Activated CD8-positive, alpha-beta memory T cell treated with anti-CD3 and anti-CD28 coated beads, Interleukin-2, amount 50 U/mL, for 48 hours (primary cell): Measurements from ENCODE around the gene CTNNA2.

Experiments
- DNase-seq: peaks from one replicate; pipeline ENCODE4 v3.0.0-alpha.2; 2020

Gene CTNNA2

DNA sequence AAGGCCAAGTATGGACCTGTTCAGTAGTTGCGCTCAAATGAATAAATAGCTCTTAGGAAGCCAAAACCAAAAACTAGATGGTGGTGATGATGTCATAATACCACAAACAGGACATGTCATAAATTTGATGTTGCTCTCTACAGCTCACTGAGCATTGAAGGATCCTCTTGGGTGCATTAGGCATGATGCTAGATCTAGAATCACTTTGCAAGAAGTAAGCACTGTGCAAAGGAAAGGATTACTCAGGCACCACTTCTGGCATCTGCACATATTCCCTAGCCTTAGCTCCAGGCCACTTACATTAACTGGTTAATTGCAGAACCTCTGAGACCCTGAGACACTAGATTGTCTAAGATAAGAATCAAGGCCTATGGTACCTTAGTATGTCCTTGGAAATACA is 733.7 kb downstream of the CTNNA2 start:
- DNase-seq: no peak

DNA sequence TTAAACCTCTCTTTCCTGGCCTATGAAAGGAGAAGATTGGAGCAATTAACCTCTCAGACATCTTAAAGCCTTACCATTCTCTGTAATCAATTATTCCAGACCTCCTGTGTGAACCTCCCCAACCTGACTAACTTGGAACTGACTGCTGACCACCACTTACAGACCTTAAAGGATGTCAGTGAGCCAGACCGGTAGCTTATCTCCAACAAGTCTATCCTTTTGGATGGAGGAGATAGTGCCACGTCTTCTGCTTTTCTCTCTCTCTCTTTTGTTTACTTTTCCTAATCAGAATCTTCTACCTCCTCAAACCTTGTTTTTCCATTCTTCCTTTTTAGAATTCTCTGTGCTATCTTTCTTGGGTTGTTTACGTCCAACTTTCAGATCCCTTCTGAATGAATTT is 734.5 kb downstream of the CTNNA2 start:
- DNase-seq: no peak

DNA sequence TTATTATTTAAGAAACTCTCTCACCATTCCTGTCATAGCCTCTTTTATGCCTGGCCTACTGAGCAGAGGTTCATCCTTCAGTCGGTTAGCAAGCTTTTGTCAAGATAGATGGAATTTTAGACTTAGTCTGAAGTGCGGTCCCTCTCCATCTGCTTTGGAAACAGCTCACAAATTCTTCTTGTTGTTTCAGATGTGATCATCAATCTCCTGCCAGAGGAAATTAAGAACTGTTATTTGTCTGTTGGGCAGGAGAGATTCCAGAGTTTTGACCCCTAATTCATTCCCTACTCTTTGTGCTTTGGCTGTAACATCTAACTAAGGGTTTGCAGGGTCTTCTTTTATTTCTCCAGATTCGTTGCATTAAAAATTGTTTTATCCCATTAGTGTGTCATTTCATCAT is 735.3 kb downstream of the CTNNA2 start:
- no peak for DNase-seq

DNA sequence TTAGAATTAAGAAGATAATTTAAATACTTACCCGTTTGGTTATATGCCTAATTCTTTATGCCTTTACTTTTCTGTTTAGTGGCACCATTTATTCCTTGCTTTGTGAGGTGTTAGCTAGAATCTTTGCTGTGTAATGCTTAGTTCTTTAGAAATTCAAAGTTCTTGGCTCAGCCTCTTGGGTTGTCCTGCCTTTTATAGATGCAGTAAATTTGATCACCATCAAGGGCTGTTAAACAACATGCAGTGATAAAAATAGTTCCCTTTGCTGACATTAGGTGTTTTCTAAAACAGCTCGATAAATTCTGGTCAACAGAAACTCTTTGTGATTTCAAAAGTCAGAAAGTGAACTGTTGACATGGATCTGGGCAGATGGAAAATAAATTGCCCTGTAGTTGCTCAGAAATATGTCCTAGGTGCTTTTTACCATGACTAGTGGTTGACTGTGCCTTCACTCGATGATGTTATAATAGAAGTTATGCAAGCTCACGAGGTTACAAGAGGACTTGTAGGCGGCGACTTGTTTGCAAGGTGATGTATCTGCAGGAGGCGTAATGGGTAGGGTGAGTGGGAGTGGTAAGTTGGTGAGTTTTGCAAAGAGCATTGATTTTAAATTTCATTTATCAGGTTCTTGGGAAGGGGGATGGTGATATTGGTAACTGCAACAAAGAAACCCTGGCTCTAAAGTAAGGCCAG is 739.6 kb downstream of the CTNNA2 start:
- no peak for DNase-seq

DNA sequence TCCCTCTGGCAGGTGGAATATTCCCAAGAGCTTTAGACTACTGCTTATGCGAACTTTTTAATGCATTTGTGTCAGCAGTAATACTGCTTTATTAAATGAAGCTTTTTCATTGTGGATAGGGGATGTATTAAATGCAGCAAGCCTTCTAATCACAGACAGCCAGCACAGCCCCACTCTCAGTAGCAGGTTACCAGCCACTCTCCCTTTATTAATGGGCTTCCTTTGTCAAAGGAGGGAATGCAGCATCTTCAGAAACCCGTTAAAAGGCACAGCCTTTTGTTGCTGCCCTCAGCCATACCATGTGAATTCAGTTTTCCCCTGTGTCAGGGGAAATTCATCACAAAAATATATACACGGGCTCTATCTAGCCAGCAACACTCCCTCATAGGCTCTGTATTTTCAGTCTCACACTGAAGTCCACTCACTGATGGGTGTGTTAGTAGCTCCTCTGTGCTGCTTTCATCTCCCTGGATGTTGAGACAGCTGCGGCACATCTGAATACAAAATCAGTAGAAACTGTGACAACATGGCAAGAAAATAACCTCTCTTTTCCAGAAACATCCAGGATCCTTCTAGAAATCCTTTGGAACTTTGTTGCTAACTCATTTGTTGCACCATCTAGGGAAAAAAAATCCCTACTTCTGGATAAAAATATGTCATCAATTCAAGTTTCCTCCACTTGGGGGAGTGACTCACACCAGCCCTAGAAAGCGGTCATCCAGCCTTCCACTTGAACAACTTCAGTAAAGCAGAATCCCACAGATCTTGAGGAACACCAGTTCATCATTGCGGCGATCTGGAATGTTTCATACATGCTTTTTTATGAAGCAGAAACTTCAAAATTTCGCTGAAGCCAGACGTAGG is 743.3 kb downstream of the CTNNA2 start:
- no peak for DNase-seq

DNA sequence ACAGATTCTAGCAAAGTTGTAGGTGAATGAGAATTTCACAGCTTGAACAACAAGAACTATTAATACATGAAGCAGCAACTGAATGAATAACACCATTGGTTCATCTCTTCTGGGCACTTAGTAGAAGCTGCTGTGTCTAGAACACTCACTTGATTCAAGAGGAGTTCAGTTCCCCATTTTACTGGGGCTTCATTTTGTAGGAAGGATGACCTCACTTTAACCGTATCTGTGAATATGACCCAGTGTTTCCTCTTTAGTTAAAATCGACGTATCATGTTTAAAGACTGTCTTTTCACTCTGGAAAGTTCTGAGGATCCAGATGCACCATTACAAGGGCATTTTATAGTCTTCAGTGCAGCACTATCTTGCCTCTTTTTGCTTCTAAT is 743.9 kb downstream of the CTNNA2 start:
- no peak for DNase-seq

DNA sequence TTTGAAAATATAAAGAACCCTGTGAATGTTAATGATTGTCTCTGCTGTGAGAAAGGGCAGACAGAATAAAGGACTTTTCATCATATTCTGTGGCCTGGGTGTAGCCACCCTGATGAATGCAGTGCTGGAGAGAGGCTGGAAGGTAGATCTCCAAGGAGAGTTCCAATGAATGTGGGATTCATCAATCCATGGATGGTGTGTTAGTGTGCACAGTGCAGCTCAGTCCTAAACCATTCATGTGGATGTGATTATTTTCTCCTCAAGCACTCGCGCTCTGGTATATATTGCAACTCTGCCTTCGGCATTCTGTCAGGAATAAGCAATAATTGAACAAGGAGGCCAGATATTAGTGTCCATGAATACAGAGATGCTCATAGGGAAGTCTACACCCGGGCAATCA is 744.6 kb downstream of the CTNNA2 start:
- DNase-seq: no peak

DNA sequence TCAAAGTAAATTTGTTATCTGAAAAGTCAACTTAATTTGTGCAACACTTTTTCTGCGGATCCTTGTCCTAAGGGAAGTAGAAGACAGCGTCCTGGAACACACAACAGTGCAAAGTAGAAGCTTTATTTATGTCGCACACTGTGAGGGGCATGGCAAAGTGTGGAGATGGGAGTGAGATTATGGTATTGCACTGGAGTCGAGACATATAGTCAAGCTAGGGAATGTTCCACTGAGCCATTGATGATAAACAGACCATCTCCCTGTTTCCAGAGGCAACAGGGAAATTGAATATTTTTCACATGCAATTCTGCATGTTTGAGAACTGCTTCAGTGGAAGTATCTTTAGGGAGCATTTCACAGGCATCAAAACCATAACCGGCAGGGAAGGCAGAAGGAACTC is 745.5 kb downstream of the CTNNA2 start:
- DNase-seq: no peak

DNA sequence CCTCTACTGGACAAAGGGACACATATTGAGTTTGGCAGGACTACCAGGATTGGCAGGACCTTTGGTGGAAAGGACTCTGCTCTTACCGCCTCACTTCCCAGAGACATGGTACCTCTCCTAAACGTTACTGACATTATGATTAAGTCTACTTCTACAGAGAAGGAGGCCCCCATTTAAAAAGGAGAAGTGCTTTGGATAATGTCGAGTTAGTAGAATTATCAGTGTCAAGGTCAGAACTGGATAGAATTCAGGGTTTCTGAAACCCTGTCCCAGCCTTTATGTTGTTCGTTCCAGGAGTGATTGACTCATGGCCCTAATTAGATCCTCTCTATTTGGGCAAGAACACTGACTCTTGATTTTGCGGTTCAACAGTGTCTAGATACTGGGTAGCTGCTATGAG is 745.9 kb downstream of the CTNNA2 start:
- no peak for DNase-seq

DNA sequence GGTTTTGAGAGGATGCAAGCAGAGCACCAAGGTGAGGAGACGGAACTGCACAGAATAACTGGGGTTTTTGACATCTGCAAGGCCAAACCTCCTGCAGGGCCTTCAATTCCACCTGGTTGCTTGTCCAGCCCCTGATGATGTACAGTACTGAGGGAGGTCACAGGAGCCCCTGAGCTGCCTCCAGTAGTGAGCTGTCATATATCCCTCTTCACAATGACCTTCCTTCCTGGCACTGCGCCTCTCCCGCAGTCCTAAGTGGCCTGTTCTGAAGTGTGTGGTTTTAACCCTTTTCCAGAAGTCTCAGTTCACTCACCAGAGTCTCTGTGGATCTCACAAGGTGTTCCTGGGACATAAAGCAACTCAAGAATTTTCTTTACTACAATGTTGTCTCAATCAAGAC is 746.4 kb downstream of the CTNNA2 start:
- no peak for DNase-seq

DNA sequence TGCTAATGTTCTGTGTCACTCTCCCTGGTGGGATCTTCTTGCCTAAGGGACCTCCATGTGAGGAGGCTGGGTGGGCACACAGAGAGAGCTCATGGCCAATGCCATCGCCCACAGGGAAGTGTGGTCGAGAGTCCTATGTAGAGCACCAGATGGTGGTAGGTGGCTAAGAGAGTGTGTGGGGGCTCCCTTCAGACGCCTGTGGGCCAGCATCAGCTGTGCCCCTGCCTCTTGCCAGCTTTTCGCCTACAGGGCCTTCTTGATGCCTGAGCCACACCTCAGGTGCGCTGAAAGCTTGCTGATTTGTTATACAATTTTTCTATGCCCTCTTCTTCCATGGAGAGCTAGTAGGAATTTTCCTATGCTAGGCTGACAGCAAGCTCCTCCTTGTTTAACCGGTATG is 753.4 kb downstream of the CTNNA2 start:
- DNase-seq: no peak

DNA sequence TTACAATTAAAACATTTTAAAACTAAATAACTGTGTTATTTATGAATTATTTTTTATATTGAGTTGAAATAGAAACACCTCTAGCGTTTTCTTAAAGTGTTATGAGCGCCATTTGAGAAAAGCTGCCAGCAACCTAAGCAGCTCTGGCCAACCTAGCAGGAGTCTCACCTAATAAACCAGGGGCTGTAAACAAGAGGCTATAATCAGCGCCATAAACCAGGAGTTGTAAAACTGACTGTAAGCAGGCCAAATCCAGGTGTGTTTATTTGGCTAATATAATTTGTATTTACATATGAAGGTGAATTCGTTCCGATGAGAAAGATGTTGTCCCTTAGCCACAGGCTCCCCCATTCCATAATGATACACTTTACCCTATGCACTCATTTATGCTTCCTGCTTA is 757.0 kb downstream of the CTNNA2 start:
- DNase-seq: no peak

DNA sequence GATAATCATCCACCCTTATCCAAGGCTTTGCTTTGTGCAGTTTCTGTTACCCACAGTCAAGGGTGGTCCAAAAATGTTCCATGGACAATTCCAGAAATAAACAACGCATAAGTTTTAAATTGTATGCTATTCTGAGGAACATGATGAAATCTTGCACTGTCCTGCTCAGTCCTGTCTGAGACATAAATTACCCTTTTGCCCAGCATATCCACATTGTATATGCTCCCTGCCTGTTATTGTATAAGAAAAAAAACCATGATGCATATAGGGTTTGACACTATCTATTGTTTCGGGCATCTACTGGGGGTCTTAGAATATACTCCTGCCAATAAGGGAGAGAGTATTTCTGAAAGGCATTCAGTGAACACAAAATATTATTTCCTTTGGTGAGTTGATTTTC is 767.7 kb downstream of the CTNNA2 start:
- DNase-seq: no peak

DNA sequence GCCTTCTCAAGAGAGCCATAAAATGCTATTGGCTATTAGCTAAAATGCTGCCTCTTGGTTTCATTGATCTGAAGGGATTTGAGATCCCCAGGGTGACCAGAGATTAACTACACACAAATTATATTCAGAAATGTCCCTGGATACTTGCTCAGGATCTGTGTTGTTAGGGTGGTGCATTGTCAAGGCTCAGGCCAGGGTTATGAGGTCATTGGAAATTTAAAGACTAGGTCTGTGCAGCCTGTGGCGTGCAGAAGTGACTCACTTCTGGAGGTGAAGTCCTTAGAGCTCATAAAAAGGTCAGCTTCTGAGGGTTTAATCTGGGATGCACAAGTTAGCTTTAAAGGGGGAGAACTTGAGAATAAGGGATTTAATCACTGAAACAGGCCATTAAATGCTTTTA is 768.2 kb downstream of the CTNNA2 start:
- DNase-seq: no peak

DNA sequence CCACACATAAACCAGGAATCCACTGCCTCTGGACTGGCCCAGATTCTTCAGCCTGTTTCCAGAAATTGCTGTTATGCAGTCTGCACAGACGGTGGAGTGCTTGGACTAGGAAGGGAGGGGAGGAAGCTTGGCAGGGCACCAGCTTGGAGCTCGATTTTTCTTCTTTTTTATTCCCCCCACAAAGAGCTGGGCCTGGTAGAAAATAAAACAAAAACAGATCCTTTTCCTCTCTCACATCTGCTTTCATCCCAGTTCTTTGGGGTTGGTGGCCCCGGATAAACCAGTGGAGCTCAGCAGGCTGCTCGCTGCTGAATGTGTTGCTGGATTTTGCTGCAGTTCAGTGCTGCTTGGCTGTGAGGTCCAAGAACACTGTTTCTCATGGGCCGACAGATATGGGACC is 775.7 kb downstream of the CTNNA2 start:
- no peak for DNase-seq

DNA sequence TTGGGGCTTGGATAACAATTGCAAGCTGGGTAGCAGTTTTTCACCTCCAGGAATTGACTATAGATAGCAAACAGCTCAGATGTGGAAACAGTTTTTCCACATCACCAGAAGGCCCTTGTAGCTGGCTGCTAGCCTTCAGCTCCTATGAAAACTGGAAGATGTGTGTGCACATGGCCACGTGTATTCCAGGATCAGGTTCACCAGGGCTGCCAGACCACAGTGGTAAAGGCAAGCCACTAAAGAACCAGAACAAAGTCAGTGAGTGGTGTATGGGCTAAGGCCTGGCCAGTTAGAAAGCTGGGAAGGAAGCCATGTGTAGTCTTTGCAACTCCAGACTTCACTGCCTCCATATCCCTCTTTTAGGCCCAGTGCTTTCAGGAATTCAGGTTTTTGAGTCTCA is 778.8 kb downstream of the CTNNA2 start:
- no peak for DNase-seq

DNA sequence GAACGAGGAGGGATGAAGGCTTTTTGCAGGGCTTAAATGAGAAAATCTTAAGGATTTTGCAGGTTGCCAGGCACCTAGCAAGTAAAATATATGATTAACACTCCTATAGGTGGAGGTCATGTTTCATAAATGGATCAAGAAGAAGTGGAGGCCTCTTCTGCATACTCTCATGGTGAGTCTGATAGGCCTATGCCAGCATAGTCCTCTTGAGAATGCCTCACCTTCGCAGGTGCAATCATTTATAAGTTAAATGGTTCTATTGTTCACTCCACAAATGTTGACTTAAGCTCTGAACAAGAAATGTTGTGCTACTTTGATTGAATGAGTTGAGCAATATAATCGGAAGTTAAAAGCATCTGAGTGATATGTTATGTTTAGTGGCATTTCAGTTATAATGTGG is 779.6 kb downstream of the CTNNA2 start:
- DNase-seq: no peak

DNA sequence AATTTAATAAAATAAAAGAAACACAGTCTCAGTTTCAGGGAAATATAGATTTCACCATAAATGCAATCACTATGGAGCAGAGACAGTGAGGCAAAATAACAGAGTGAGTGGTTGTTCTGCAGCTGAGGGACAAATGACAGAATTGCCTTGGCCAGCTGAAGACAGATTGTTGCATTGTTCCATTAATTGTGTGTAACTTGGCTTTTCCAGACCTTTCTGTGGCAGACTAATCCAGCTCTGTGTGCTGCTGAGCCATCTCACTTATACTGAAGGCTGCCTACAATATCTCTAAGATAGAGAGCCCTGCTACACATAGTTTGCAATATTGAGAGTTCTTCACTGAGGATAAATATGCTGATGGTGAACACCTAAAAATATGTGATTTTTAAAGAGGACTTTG is 780.2 kb downstream of the CTNNA2 start:
- DNase-seq: no peak

DNA sequence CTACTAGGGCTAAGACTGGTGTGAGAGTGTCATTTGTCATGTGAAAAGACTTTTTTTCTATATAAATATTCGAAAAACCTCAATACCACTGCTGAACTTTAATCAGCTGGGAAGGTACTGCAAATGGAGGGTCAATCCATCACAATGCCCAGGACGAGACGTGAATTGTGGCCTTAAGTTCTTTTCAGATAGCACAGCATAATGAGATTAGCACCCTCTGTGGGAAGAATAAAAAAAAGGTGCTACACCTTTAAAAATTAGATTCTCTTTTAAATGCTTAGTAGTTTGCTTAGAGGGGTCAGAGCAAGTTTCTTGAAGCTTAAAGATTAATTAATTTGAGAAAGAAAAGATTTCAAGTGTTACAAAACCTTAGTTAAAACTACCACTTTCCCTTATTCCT is 786.1 kb downstream of the CTNNA2 start:
- DNase-seq: no peak

DNA sequence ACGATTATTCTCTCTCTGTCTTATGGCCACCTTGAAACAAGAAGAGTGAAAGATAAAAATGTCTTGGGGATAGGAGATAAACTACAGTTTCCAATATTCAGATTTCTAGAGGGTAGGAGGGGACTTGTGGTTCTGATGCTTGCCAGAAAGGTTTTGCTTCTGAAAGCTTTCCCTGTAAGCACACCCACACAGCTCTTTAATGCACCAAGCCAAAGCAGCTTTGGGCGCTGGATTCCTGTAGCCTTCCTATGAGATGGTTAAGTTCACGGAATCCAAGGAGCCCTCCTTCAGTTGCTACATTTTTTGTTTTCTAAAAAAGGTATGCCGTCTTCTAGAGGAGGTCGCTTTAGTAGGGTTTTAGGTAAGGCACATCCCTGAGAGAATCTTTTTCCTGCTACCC is 786.8 kb downstream of the CTNNA2 start:
- no peak for DNase-seq

DNA sequence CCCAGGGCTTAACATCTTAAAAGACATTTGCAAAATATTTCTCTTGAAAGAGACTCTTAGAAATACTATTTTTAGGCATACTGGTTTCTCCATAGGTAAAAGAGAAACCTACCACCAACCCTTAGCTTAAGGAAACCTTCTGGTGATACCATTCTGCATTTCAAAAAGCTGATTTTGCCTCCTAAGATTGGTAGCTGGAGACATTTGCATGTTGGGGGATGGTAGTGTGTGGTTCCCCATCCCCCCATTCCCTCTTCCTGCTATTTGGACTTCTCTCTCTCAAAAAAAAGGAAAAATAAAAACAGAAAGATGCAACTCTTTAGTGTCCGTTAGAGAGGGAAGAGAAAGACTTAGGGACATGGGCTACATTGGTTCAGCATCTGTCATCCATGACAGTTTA is 787.5 kb downstream of the CTNNA2 start:
- DNase-seq: no peak

DNA sequence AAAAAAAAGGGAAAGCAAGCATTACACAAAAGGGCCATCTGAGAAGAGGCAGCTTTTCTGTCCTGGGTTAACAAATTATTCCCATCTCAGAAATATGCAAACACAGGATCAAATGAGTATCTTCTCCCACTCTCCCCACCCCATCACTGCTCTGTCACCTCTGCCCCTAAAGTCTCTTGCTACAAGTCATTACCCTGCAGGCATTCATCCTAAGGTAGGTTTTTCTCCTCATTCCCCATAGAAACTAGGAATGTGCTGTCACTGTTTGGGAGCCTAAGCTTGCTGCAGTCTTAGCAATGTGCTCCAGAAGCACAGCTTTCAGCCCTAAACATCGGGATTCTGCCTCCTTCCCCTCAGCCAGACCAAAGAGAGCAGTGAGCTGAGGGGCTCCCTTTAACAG is 788.1 kb downstream of the CTNNA2 start:
- no peak for DNase-seq

DNA sequence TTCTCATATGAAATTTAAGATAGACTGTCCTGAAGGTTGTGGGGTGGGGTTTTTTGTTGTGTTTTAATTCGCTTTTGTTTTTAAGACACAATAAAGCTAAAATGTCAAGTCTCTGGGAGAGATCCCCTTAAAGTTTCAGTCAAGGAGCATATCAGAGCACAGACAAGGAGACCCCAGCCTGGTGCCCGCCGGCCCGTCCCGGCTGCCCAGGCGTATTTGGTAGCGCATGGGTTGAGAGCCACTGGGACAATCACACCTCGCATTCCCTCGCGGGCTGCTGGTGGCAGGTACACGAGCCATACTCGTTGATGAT is 789.1 kb downstream of the CTNNA2 start:
- DNase-seq: no peak

DNA sequence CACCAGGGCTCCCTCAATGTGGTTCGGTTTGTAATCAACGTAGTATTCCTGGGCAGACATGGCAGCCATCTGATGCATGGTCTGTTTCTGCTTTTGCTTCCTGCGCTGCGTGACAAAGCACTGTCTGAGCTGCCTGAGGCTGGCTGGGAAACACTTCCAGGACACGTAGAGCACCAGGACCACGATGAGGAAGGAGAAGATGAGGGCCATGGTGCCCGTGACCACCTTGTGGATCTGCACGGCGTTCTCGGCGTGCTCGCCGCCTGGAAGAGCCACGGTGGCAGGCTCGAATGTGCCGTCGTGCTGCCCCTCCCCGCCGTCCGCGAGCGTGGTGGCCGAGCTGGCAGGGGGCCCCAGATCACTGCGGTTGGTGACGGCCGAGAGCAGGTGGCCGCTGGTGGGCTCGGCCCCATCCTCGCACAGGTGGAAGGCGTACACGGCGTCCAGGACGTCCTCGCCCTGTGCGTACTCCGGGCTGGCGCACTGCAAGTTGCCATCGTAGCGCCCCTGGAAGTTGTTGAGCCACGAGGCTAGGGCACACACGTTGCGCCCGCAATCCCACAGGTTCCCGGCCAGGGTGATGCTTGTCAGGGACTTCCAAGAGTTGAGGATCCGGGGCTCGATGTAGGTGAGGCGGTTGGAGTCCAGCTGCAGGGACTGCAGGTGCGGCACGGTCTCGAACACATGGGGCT is 789.6 kb downstream of the CTNNA2 start:
- DNase-seq: no peak
